Heart right ventricle (tissue), 16 donors: ENCODE results near the gene RAB36. TPM values are rescaled to one million over a fixed set of nuclear protein-coding genes. Genes with fewer than 3 reads are reported as not detected.

Experiments used
- ATAC-seq, 8 donors: fragments of 200-7000 bp; cut with Tn5 transposase; one replicate each; pipeline ENCODE4 v1.9.1; 2020; ENCODE audit warnings: mild to moderate bottlenecking in 8 of 8, moderate library complexity in 8 of 8, moderate number of reproducible peaks in 1 of 8
- DNase-seq, 2 donors: peaks; one replicate each; pipeline ENCODE4 v3.0.0-alpha.2; 2020
- H3K27ac ChIP-seq, 10 donors: fragments of 200-600 bp; sonication (generic) in 2 of 10; one replicate each; pipeline versions ENCODE4 v1.5.0 to v1.8.0; 2020 to 2022; ENCODE audit warnings: mild to moderate bottlenecking in 3 of 10
- H3K27me3 ChIP-seq, 7 donors: fragments of 200-600 bp; one replicate each; pipeline ENCODE4 v1.8.0; 2021 to 2022; ENCODE audit warnings: mild to moderate bottlenecking in 2 of 7
- H3K36me3 ChIP-seq, 9 donors: fragments of 200-600 bp; sonication (generic) in 1 of 9; one replicate each; pipeline versions ENCODE4 v1.5.0 to v1.8.0; 2020 to 2022; ENCODE audit warnings: mild to moderate bottlenecking in 2 of 9
- H3K4me1 ChIP-seq, 9 donors: fragments of 200-600 bp; sonication (generic) in 1 of 9; one replicate each; pipeline versions ENCODE4 v1.5.0 to v1.8.0; 2020 to 2022; ENCODE audit warnings: mild to moderate bottlenecking in 4 of 9
- H3K4me3 ChIP-seq, 10 donors: fragments of 200-600 bp; sonication (generic) in 2 of 10; one replicate each; pipeline versions ENCODE4 v1.5.0 to v1.8.0; 2020 to 2022; ENCODE audit warnings: mild to moderate bottlenecking in 7 of 10, moderate library complexity in 2 of 10
- H3K9me3 ChIP-seq, 11 donors: fragments of 200-600 bp in 10 of 11; sonication (generic) in 2 of 11; one replicate each; pipeline versions ENCODE4 v1.5.0 to v1.8.0; 2013 to 2022; ENCODE audit warnings: mild to moderate bottlenecking in 2 of 11, control low read depth in 1 of 11, moderate library complexity in 1 of 11
- CTCF ChIP-seq, 9 donors: fragments of 200-600 bp; sonication (generic) in 2 of 9; IDR thresholded peaks; one replicate each; pipeline versions ENCODE4 v1.5.0 to v1.8.0; 2021 to 2022; ENCODE audit warnings: antibody characterized with exemption in 9 of 9, mild to moderate bottlenecking in 5 of 9, moderate library complexity in 1 of 9
- WGBS, 2 donors: extraction: QIAGEN DNeasy Blood & Tissue Kit; methylation state at CpG; one replicate each; pipeline ENCODE4 v1.1.7; 2013; ENCODE audit warnings: inconsistent platforms in 1 of 2; 5-methylcytosine and 5-hydroxymethylcytosine counted together
- intact Hi-C, 10 donors: fragments of 100-400 bp; cut with DNase I; formaldehyde crosslinking; loops; one replicate each; pipeline versions ENCODE4 v1.11.1 to v1.14.2; 2022
- polyA plus RNA-seq, 2 donors: library from polyadenylated mRNA; stranded (reverse); fragments of 200-250 nt; gene quantifications; one replicate each; pipeline ENCODE4 v1.2.3, GENCODE V29; 2013
- total RNA-seq, 10 donors: library from RNA; stranded (reverse); fragmentation: NEBNext Ultra II Directional in 3 of 10; extraction: Animal tissue kit (Norgen Biotek cat#: 25700) in 3 of 10; gene quantifications; one replicate each; pipeline versions ENCODE4 v1.2.1 to v1.2.4, GENCODE V29; 2021 to 2023
- donor health status: Arrhythmogenic right ventricular cardiomyopathy.
- donor health status: ischemic (EF 13 %, LVEDD 7.1; RV severe dilation, severe dysfunction).
- donor health status: healthy with polysubstance abuse.
- donor health status: DM: no; HTN: yes; CAD: no.
- donor health status: DM: no; HTN: no; CAD: no.
- donor health status: ischemic (EF 25% LVEDD 6.9; RV normal size, moderate dysfunction).
- donor health status: ischemic (EF 25% LVEDD 5.7; RV mildly dilated, moderate dysfunction).
- donor health status: healthy.
- donor health status: DM: yes; HTN: yes; CAD: no.
- donor health status: Ischemic cardiomyopathy.
- donor health status: ischemic (EF 35%, LVEDD 5.7; RV mildly dilated, moderate dysfunction).
- donor health status: nonischemic (EF 11% LVEDD 7.7; RV severe dilation, severe dysfunction).
- donor health status: DM: yes; HTN: yes; CAD: no.
- donor health status: PGD.
- donor health status: ischemic (EF 29% LVEDD 5.4; RV normal size, mild dysfunction).
- donor health status: nonischemic (EF 23%, LVEDD 6.1; RV moderate dilation, normal function).

The RAB36 gene
- total and polyA plus RNA-seq, 12 donors = 0.15 to 1.00 (median 0.43) TPM

DNA sequence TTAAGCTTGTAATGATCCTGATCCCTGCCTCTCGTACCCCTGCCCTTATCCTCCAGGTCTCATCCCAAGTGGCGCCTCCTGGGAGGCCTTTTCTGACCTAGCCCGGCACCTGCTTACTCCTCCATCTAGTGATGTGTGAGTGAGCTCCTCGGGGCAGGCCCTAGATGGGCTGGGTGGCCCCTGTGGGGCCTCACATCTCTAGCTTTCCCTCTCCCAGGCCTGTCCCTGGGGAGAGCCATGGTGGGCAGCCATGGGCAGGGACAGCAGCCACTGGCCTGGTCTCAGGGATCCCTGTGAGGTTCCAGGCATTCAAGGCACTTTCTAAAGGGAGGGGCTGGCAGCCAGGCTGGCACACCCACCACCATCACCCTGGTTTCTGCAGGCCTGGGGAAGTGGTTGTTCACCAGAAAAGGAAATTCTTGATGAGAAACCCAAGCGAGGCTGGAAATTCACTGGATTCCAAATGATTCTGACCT, 47.0 kb upstream of the RAB36 start:
- peak in 3 of 8 donors; percentile 6 to 18 (median 9) for ATAC-seq
- WGBS, 2 donors = 78 to 85% methylated on average over 5 of the region's 5 CpGs

GRCh38 chr22:23098718-23099530, 46.4 kb upstream of the RAB36 start:
- H3K27ac ChIP-seq = peak overlapping the region in 8 of 10 donors; percentile 20 to 77 (median 56)
- no peak for TF ChIP-seq CTCF (IDR thresholded peaks at IDR 0.05)
- DNase-seq = peak; percentile 24 to 59
- H3K27me3 ChIP-seq = no peaks in the 10 kb centered on the region
- no peaks in the 10 kb centered on the region for H3K9me3 ChIP-seq
- WGBS, 2 donors = 40 to 44% methylated on average over 28 of the region's 28 CpGs
- H3K36me3 ChIP-seq = no peaks in the 10 kb centered on the region
- intact Hi-C loops = no loop called here
- ATAC-seq = peak; percentile 72 to 98 (median 86)
- no peak overlapping the region for H3K4me3 ChIP-seq
- H3K4me1 ChIP-seq = peaks cover 9 to 42% (median 25%) of the 10 kb centered on the region in 9 donors

More for the DNA sequence above, 47.0 kb upstream of the RAB36 start:
- no peaks in the 10 kb centered on the region for H3K36me3 ChIP-seq
- intact Hi-C loops = no loop called here
- H3K4me1 ChIP-seq = peaks cover 9 to 42% (median 25%) of the 10 kb centered on the region in 9 donors
- TF ChIP-seq CTCF (IDR thresholded peaks at IDR 0.05) = no peak
- H3K4me3 ChIP-seq = no peak overlapping the region
- no peaks in the 10 kb centered on the region for H3K27me3 ChIP-seq
- peak overlapping the region in 7 of 10 donors; percentile 20 to 77 (median 60) for H3K27ac ChIP-seq
- no peaks in the 10 kb centered on the region for H3K9me3 ChIP-seq
- no peak for DNase-seq

GRCh38 chr22:23099531-23099804, 45.8 kb upstream of the RAB36 start:
- WGBS, 2 donors = 88 to 89% methylated on average over 6 of the region's 6 CpGs
- Histone ChIP-seq H3K27me3 (no peaks in the 10 kb centered on the region), H3K4me3 (no peak overlapping the region), H3K9me3 (no peaks in the 10 kb centered on the region), H3K4me1 (peaks cover 9 to 42% (median 25%) of the 10 kb centered on the region in 9 donors), H3K27ac (peak overlapping the region in 7 of 10 donors; percentile 20 to 77 (median 60)), H3K36me3 (no peaks in the 10 kb centered on the region)
- TF ChIP-seq CTCF (IDR thresholded peaks at IDR 0.05) = no peak
- intact Hi-C loops = no loop called here
- ATAC-seq = no peak
- no peak for DNase-seq

DNA sequence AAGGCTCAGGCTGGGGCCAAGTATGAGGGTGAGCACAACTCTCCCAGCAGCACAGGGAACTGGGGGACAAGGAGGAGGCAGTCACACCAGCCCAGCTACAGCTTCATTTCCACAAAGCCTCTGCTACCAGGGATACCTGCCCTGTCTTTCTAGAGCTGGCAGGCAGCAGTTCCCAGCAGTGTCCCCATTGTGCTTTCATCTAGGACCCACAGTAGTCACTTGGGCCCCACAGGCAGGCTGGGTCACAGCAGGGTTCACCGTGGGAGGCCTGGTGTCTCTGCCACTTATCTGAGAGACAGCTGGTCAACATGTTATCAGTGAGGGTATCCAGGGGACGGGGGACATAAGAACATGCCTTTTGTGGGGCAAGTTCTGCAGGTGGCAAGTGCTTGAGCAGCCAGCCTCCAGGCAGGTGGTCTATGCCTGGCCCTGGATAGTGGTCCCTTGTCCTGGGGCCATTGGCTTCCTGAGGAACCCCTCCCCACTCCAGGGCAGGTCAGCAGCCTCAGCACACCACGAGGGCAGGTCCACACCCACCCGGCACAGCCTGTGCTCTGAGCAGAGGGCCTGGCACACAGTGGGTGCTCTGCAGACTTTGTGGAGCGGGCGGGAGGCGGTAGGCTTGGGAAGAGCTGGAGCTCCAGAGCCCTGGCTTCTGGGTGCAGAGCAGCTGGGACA, 45.0 kb upstream of the RAB36 start:
- no peak overlapping the region for H3K27ac ChIP-seq
- no peak for ATAC-seq
- WGBS, 2 donors = 81 to 82% methylated on average over 7 of the region's 7 CpGs
- TF ChIP-seq CTCF (IDR thresholded peaks at IDR 0.05) = no peak
- no peaks in the 10 kb centered on the region for H3K27me3 ChIP-seq
- no peak overlapping the region for H3K4me3 ChIP-seq
- H3K36me3 ChIP-seq = no peaks in the 10 kb centered on the region
- H3K9me3 ChIP-seq = no peaks in the 10 kb centered on the region
- H3K4me1 ChIP-seq = peaks cover 9 to 42% (median 25%) of the 10 kb centered on the region in 9 donors
- intact Hi-C loops = no loop called here
- DNase-seq = no peak
